Erythroblast (primary cell): ENCODE results near the gene PLA2G12A.

Source experiments
- GATA1 ChIP-seq: IDR thresholded peaks from 2 replicates; pipeline ENCODE4 v1.6.1; 2011; ENCODE audit warnings: low read depth, mild to moderate bottlenecking, control low read depth, low read length, moderate library complexity
- POLR2A ChIP-seq: IDR thresholded peaks from 2 replicates; pipeline ENCODE4 v1.6.1; 2011; ENCODE audit warnings: mild to moderate bottlenecking, low read length

DNA sequence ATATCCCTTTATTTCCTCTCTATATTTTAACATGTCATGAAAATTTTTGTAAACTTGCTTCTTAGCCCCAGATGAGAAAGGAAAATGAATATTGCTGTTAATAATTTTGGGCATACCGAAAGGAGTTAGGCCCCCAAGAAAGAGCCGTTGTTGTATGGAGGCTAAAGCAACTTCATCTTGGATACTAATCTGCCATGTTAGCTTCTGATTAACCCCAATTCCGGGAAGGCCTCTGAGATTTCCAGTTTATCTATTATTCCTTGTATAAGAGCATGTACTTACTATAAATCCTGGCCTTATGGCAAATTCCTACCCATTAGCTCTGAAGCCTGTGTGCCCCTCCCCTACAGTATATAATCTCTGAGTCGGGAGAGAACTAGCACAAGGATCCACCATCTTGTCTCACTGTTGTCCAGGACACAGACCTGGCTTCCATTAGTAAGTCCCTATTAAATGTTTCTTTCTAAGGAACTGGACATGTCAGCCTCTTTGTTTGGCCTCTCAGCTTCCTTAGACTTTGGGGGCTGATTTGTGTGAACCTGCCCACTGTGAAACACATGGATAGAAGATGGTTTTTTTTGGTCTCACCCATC is 20.9 kb upstream of the PLA2G12A start:
- TF ChIP-seq POLR2A: no peak
- TF ChIP-seq GATA1: no peak
